ENCODE data around the gene OR51A4. TPM values are rescaled to one million over a fixed set of nuclear protein-coding genes. Genes with fewer than 3 reads are reported as not detected.

The OR51A4 gene
- total and polyA plus RNA-seq, 10 of the 15 experiments (the other 5 are each of a cell fraction or from before 2014, with no cell fraction given), result not detected

DNA sequence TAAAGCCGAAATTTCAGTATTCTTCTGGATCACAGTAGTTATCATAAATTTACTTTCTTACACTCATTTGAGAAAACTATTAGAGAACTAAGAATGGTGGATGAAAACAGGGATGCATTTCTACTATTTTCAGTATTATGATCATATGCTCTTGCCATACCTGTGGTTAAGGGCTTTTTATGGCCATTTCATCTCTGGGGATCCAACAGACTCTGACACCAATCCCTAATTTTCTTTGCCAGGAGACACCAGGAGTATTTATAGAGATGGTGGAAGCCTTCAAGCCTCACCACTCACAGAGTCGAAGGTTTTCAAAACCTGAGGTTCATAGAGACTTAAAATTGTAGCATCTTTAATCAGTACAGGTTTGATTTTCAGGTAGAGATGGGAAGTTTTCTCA, 47.1 kb upstream of the OR51A4 start, which contains the start of gene OR51L1:
TSS of gene OR51L1 (plus strand) at position 301 of the 400 bp plus-strand sequence. CDS start 4,132 bp downstream, outside the sequence.
- SMC1A ChIA-PET (ENCODE audit: uncharacterized antibody, unreplicated experiment), result no interaction called here
- no peak within 1 kb of the TSS for H3K9ac ChIP-seq (ENCODE audit: control insufficient read depth, insufficient read depth, low read length)
- no peaks in the 10 kb centered on the region for H3K79me2 ChIP-seq (ENCODE audit: control insufficient read depth, insufficient read depth, low read length)
- intact Hi-C loops (cut with micrococcal nuclease; ENCODE audit: unreplicated experiment), result no loop called here
- RAD21 ChIA-PET (ENCODE audit: unreplicated experiment), result no interaction called here
- no peak for ATAC-seq
- H3K4me1 ChIP-seq (ENCODE audit: control insufficient read depth, insufficient read depth, low read length), result no peaks in the 10 kb centered on the region
- H4K20me1 ChIP-seq (ENCODE audit: control insufficient read depth, insufficient read depth), result no peaks in the 10 kb centered on the region
- H3K4me3 ChIP-seq, result no peak within 1 kb of the TSS
- POLR2A ChIA-PET, result no interaction called here
- 2% methylated on average over 2 of the region's 2 CpGs for WGBS (ENCODE audit: insufficient coverage, insufficient replicate concordance, low lambda C conversion rate, missing lambda C conversion rate)
- no peaks in the 10 kb centered on the region for H3K27me3 ChIP-seq (replicated peaks in 1 of 2; ENCODE audit: control insufficient read depth in 2 of 2, insufficient read depth in 2 of 2, low read length in 1 of 2)
- no peak within 1 kb of the TSS for H3K4me2 ChIP-seq (ENCODE audit: control insufficient read depth, insufficient read depth)
- FAIRE-seq, result no peak
- no TSS peak for BruUV-seq (replicated peaks)
- no peak within 1 kb of the TSS for H2AFZ ChIP-seq (ENCODE audit: control insufficient read depth, low read depth, low read length)
- in situ Hi-C loops (cut with MboI), result loop anchor here (5.0 kb wide), 1 partner anchor 357 kb away; the partner anchor contains the start of gene OR51D1
- no peaks in the 10 kb centered on the region for H3K36me3 ChIP-seq (ENCODE audit: control insufficient read depth in 2 of 2, insufficient read depth in 2 of 2, low read length in 1 of 2)
- no peaks in the 10 kb centered on the region for H3K9me3 ChIP-seq (replicated peaks; ENCODE audit: control insufficient read depth, insufficient read depth, low read length)
- H3K27ac ChIP-seq (ENCODE audit: control insufficient read depth, insufficient read depth), result no peak within 1 kb of the TSS
- DNase-seq (ENCODE audit: low read depth, low spot score), result no peak
- CTCF ChIA-PET, result no interaction called here
- no peak for TF ChIP-seq IKZF2 (IDR thresholded peaks at IDR 0.05)
- no peak for TF ChIP-seq TCF3 (IDR thresholded peaks at IDR 0.05; ENCODE audit: borderline replicate concordance, insufficient read depth, low read depth, low read length)
- TF ChIP-seq CBX5 (IDR thresholded peaks at IDR 0.05; ENCODE audit: low read depth), result no peak
- no peak for TF ChIP-seq NFXL1 (IDR thresholded peaks at IDR 0.05; ENCODE audit: borderline replicate concordance)
- TF ChIP-seq CREB1 (IDR thresholded peaks at IDR 0.05; ENCODE audit: low read depth), result no peak
- no peak for TF ChIP-seq NR2C1 (IDR thresholded peaks at IDR 0.05)
- TF ChIP-seq MEF2A (IDR thresholded peaks at IDR 0.05; ENCODE audit: insufficient read depth, low read depth, low read length), result no peak
- TF ChIP-seq E4F1 (IDR thresholded peaks at IDR 0.05; ENCODE audit: borderline replicate concordance, partially characterized antibody), result no peak
- no peak for TF ChIP-seq ELK1 (IDR thresholded peaks at IDR 0.05; ENCODE audit: low read depth, low read length)
- no peak for TF ChIP-seq RB1 (IDR thresholded peaks at IDR 0.05; ENCODE audit: borderline replicate concordance)
- TF ChIP-seq, protein P1, sequence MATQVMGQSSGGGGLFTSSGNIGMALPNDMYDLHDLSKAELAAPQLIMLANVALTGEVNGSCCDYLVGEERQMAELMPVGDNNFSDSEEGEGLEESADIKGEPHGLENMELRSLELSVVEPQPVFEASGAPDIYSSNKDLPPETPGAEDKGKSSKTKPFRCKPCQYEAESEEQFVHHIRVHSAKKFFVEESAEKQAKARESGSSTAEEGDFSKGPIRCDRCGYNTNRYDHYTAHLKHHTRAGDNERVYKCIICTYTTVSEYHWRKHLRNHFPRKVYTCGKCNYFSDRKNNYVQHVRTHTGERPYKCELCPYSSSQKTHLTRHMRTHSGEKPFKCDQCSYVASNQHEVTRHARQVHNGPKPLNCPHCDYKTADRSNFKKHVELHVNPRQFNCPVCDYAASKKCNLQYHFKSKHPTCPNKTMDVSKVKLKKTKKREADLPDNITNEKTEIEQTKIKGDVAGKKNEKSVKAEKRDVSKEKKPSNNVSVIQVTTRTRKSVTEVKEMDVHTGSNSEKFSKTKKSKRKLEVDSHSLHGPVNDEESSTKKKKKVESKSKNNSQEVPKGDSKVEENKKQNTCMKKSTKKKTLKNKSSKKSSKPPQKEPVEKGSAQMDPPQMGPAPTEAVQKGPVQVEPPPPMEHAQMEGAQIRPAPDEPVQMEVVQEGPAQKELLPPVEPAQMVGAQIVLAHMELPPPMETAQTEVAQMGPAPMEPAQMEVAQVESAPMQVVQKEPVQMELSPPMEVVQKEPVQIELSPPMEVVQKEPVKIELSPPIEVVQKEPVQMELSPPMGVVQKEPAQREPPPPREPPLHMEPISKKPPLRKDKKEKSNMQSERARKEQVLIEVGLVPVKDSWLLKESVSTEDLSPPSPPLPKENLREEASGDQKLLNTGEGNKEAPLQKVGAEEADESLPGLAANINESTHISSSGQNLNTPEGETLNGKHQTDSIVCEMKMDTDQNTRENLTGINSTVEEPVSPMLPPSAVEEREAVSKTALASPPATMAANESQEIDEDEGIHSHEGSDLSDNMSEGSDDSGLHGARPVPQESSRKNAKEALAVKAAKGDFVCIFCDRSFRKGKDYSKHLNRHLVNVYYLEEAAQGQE (IDR thresholded peaks at IDR 0.05; ENCODE audit: low read depth, low read length), result no peak
- TF ChIP-seq, protein P2, sequence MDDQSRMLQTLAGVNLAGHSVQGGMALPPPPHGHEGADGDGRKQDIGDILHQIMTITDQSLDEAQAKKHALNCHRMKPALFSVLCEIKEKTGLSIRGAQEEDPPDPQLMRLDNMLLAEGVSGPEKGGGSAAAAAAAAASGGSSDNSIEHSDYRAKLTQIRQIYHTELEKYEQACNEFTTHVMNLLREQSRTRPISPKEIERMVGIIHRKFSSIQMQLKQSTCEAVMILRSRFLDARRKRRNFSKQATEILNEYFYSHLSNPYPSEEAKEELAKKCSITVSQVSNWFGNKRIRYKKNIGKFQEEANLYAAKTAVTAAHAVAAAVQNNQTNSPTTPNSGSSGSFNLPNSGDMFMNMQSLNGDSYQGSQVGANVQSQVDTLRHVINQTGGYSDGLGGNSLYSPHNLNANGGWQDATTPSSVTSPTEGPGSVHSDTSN (IDR thresholded peaks at IDR 0.05; ENCODE audit: insufficient replicate concordance, low read depth, low read length), result no peak
- TF ChIP-seq PKNOX1 (IDR thresholded peaks at IDR 0.05), result no peak

Measured in GM12878 (cell line).